AG08396 (cell line): ENCODE results near the gene HS3ST5.
"Not testable (repeated sequence)": the region's sequence is repeated elsewhere in the genome, so short reads cannot be mapped to it uniquely, and the experiment has no call there.

ENCODE experiments used
- DNase-seq: peaks from one replicate; pipeline ENCODE4 v3.0.0; 2012; ENCODE audit warnings: low spot score, mixed read lengths

Gene HS3ST5

DNA sequence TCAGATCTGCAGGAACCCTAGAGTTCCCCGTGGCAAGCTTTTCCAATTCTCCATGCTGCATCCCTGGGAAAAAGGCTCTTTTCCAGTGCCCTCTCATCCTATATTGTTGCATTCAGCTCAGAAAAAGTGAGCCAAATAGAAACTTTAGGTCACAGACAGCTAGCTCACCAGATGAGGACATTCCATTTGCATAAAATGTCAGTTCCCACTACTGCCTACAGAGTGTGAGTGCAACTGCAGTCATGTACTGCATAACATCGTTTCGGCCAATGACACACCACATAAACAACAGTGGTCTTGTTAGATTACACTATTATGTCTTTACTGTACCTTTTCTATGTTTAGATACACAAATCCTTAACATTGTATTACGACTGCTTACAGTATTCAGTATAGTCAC lies 8.6 kb downstream of the HS3ST5 start:
- no peak for DNase-seq

DNA sequence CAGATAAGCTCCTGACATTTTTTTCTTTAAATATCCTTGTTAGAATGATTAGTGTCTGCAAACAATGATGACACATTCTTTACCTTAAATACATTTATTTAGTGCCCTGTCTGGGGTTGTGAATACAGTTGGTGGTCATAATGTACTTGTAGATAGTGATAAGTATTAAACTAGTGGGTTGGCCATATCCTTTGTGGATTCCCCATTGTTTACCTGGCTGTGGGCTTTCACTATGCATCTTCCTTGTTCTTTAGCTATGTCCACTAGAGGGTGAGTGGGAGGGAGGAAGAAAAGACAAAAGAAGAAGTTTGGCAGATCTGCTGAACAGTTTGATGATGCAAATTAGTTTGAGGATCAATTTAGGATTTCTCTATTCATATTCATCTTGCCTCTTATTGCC lies 15.7 kb downstream of the HS3ST5 start:
- no peak for DNase-seq

DNA sequence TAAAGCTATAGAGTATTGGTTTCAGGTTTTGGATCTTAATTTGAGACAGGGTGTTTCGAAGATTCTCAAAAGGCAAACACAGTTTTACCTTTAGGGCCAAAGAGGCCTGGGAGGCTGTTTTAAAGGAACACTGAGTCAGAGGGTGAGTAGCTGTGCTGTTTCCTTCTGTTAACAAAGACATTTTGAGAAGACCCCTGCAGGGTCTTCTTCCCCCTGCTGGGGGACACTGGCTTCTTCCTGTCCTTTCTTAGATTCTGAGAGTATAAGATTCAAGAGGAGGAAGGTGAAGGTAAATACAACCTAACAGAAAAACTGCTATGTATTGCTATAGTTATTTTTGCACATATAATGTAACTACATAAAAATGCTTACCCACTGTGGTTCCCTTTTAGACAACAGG lies 19.0 kb downstream of the HS3ST5 start:
- no peak for DNase-seq

DNA sequence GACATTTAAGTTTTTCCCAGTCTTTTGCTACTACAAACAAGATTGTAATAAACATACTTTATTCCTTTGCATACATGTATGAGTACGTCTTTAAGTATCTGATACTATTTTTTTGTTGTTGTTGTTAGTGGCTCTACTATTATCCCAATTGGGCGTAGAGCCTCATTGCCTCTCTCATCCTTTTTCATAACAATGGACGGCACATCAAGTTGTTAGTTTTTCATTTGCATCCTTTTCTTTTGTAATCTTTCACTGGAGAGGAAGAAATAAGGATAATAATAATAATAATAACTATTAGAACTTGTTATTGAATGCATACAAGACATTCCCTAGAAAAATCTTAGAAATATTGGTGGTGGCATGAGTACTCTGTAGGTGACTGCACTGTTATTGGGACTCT lies 23.1 kb downstream of the HS3ST5 start:
- no peak for DNase-seq

DNA sequence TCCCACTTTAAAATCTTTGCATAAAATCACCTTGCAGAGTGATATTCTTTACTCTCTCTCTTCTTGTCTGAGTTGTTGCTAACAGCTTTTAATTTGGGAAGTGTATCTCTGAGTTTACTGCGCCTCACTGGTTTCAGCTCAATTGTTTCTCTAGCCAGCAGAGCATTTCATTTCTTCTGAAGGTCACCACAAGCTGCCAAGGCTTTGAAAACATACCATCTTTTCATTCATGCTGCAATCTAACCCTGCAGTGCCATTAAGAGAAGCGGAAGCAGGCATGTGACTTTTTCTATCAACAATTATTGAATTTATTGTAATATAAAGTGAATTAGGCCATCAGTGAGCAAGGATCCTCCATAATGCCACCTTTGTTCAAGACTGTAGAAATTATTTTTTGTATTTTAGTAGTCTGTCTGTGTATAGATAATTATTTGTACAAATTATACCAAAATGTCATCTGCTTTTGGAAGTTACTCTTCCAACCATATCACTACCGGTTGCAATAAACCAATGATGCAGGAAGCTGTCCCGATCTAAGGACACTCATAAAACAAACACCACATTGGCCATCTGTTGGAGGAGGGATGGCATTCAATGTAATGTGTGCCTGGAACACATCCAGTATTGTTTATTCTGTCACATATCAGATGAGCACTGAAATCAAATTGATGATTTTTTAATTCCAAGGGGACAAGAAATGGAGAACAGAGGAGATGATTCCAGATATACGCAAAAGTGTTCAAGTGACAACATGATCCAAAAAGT lies 26.8 kb downstream of the HS3ST5 start:
- DNase-seq = no peak

DNA sequence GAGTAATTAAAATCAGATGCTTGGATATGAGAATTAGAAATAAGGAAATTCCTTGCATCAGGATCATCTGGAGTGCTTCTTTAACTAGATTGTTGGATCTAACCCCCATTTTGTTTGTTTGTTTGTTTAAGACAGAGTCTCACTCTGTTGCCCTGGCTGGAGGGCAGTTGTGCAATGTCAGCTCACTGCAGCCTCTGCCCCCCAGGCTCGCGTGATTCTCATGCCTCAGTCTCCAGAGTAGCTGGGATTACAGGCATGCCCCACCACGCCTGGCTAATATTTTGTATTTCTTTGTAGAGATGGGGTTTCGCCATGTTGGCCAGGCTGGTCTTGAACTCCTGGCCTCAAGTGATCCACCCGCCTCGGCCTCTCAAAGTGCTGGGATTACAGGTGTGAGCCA lies 29.0 kb downstream of the HS3ST5 start:
- DNase-seq = not testable (repeated sequence)

DNA sequence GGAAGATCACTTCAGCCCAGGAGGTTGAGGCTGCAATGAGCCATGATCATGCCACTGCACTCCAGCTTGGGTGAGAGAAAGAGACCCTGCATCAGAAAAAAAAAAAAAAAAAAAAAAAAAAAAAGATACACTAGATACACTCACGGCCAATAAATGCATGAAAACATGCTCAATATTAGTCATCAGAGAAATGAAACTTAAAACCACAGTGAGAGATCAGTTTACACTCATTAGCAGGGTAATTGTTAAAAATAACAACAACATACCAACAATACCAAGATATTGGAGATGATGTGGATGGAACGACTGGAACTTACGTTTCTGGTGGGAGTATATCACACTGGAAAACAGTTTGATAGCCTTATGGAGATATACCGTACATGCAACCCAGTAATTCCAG lies 29.9 kb downstream of the HS3ST5 start:
- DNase-seq = no peak

DNA sequence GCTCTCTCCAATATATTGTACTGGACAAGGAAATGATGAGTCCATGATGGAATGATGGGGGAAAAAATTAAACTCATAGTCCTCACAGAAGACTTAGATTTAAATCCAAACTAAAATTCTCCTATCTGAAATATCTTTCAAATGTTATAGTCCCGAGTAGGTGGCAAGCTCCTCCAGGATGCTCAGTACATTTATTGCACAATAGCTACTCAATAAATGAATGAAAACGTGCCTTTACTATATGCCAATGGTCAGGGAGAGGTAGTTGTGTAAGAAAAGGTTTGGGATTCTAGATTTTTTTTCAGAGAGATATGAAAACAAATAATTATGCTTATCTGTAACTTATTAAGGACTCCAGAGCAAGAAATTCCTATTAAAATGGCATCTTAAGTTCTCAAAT lies 32.8 kb downstream of the HS3ST5 start:
- DNase-seq = no peak

DNA sequence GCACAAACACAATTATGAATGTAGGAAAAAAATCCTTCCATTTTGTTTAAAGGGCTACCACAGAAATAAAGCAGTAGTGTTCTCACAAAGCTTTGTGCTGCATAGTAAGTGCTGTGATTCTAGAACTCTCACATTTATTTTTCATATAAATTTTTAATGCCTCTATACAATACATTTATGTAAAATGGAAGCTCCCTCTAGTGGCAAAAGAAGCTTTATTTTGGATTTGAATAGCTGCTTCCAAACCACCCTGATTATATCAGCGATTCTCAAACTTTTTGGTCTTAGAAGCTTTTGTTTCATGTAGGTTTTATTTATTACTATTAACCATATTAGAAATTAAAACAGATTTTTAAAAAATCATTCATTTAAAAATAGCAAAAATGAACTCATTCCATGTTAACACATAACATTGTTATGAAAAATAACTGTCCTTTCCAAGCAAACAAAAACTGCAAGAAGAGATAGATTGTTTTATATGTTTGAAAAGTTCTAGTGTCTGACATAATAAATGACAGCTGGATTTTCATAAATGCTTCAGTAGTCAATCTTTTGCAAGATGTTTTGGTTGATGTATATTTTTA lies 38.4 kb downstream of the HS3ST5 start:
- DNase-seq = no peak

DNA sequence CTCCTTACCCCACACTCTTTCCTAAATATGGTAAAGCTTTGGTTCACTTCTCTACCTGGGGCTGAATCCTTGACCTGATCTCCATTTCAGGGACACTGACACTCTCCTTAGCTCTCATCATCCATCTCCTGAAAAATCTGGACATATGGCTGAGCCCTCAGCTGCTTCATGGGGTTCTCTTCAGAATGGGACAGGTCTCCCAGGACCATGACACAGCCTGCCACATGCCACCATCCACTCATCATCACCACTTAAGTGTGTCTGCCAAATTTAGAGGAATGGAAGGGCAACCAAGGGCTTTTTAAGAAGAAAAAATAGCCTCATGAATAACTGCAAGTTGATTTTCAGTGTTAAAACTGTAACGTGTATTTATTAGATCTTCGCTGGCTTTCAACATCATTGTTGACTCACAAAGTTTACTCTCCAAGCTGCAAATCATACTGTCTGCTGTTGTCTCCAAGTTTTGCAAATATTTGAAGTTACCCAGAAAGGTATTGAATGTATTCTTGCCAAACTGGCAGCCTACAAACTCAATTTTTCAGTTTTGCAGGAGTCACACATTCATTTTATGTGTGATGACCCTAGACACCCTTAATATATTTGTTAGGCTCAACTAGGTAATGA lies 41.1 kb downstream of the HS3ST5 start:
- no peak for DNase-seq

DNA sequence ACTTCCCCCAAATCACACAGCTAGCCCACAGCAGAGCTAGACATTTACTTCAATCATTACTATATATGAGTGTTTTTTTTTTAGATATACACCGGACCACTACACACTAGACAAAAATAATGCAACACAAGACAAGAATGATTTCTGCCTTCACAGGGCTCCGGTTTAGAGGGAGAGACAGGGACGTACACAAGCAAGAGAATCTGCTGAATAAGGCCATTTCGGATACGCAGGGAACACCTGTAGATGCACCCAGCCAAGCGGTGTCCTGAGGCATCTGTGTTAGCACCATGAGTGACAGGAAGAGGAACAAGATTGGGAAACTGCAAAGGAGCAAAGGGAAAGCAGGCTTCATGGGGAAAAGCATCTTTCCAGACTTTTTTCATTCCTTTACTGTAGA lies 45.7 kb downstream of the HS3ST5 start:
- no peak for DNase-seq

DNA sequence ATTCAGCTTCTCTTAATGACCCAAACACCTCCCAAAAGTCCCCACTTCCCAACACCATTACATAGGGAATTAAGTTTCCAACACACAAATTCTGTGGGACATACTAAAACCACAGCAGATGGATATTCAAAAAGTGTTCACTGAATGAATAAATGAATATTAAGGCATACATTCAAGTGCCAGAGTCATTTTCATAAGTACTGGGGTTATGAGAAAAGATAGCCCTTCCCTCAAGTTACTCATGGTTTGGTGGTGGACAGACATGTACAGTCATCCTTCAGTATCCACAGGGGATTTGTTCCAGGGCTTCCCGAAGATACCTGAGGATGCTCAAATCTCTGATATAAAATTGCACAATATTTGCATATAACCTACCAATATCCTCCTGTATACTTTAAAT lies 50.4 kb downstream of the HS3ST5 start:
- DNase-seq = no peak

DNA sequence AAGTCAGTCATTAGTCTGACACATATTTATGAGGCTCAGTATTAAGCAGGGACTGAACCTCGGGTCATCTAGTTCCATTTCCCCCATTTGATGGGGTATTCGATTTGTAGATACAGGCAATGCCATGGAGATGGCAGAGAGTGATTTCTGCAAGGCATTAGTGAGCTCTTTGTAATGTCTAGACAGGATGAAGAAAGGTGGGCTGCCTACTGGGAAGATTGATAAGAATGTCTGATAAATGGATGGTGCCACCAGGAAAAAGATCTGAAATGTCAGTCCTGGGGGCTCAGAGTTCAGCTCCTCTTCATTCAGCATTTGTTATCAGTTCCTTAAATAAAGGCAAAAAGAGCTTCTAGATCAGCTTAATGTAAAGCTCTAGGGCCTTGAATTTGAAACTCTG lies 51.4 kb downstream of the HS3ST5 start:
- no peak for DNase-seq

DNA sequence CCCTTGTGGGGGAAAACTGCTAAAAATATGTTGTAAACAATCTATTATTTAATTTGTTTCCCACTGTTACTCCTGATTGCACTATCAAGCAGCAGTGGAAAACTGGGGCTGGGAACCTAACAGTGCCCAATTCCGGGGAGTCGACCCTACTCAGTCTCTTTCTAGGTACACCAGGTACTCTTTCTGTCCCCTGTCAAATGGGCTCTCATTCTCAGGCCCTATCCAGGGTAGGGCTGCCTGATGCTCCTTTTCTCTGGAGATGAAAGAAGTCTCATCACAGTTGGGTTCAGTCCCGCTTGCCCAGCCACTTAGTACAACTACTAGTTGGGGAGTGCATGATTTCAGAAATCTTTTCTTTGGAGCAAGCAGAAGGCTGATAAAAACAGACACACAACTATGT lies 52.0 kb downstream of the HS3ST5 start:
- no peak for DNase-seq

DNA sequence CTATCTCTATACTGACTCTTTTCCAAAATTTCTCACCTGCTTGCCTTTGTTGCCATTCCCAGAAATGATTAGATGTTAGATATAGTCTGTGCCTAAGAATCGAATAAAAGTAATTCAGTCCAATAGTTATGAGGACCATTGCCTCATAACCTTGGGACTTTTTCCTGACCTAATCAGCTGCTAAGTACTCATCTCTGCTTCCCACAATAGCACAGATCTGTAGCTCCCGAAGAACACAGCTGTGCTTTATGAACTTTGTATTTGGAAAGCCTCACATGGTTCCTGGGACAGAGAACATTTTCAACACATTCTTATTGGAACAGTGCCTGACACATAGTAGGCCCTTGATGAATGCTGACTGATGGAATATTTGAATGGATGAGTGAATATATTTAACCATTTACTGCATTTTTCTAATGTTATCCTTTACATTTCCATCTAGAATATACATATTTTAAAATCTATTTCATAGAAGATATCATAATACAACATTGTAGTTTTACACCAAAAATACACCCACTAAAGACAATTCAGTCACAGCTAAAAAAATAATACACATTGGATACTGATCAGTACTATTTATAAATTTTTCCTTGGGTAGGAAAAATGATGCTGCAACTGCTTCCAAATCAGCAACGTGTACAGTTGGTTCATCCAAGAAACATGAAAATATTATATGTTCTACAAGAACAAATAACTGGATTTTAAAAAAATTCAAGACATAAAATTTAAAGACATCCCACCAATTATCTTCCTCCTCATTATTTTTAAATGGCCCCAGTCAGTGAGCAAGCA lies 53.9 kb downstream of the HS3ST5 start:
- DNase-seq = no peak

DNA sequence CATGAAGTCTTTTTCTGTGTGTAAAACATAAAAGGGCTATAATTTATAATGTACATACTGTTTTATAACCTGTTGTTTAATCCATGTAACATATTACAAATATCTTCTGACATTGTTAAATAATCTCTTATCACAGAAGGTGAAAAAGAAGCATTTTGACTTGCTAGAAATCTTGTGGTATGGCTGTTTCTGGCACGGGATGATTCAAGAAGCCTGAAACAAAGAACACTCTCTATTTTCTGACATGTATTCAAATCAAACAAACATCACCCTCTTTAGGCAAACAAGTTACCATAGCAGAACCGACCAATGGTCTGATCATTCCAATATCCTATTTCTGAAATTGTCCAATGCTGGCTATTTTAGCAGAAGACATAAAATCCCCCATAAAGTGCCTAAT lies 55.4 kb downstream of the HS3ST5 start:
- no peak for DNase-seq

DNA sequence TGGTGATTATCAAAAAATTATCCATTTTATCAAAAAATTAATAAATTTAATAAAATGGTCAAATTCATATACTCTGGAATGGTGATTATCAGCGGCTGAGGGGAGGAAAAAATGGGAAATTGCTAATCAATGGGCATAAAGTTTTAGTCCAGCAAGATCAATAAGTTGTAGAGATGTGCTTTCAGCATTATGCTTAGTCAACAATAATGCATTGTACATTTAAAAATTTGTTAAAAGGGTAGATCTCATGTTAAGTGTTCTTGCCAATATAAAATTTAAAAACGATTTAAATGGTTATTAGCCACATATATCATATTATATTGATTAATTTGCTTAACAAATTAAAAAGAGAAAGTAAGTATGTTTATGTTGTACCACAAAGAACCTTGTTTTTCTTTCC lies 56.6 kb downstream of the HS3ST5 start:
- no peak for DNase-seq

DNA sequence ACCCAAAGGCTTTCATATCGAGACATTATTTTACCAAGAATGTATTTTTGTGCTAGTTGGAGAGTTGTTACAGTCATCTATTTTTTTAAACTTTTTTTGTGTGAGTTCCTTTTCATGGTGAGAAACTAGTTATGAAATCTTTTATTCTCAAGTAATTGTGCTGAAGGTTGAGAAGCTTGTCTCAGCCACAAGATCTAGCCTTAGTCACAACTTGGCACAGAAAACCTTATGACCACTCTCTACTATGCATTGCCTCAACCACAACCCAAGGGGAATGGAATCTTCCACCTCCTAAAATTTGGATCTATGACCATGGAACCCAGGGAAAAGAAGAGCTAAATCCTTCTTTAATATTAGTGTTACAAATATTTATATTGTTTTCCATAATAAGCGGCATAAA lies 58.5 kb downstream of the HS3ST5 start:
- DNase-seq = peak; percentile 5

DNA sequence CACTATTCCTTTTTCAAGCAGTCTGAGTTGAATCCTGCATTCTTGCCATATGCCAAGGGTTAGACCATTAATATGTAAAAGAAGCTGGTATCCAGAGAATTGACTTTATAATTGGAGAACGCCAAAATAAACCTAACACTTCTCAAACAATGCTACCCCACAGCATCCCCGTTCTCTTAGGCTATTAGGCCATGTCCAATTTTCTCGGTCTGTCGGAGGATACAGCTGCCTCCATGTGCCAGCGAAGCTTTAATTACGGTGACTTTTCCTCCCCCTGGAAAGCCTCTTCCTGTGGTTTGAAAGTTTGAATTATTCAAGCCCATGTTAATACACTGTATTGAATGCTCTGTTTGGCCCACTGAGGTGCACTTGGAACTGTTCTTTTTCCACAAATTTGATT lies 60.5 kb downstream of the HS3ST5 start:
- DNase-seq = no peak

DNA sequence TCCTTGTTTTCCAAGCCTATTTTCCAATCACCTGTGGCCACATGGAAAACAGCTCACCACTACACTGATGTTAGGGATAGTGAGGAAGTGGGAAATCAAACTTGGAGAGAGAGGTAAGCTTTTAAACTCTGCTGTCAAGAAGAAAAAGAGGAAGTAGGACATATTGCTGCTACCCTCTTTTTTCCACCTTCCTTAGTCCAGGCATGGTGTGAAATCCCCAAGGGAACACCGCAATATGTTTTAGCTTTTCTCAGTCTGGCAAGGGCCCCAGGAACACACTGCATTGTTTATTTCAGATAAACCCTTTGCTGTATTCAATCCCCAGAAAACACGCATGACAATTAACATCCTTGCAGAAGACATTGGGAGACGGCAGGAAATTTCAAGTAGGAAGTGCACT lies 61.3 kb downstream of the HS3ST5 start:
- DNase-seq = no peak

DNA sequence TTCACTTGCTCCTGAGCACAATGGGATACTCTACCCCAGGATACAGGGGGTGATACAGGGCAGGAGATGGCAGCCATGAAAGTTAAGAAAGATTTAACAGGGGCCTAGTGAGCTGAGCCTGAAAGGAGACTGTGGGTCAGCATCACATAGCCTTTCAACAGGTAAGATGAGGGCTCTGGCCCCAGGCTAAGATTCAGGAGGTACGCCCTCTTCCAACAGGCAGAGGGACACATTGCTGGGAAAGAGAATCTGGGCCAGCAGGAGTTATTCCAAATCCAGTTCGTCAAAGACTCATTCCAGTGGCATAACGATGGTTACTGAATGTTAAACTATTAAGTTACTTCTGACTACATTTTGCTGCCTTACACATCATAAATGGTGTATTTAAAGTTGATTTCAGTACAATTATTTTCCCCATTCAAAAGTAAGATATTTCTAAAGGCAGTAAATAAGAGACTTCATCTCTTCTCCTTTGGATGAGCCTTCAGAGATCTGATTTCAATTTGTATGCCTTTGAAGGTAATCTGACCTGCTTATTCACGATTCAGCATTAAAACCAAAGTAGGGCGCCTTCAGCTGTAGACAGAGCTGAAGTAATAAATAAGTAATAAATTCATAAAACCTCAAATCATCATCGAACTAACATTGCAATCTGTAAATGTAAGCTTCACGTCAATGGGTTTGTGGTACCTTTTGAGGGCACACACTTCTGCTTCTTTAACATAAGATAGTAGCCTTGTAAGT lies 62.4 kb downstream of the HS3ST5 start:
- no peak for DNase-seq

DNA sequence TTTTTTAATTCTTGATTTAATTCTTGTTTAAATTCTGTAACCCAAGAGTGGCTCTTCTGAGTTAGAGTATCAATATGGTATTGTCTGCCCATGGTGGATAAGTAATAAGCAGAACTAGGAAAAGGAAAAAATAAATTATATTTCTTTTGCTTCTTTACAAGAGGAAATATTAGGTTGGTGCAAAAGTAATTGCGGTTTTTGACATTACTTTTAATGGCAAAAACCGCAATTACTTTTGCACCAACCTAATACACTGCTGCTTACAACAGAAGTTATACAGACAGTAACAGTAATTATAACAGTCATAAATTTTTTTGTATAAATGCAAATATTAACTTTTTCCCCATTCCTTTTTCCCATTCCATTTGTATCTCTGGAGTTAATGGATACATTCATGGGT lies 65.6 kb downstream of the HS3ST5 start:
- no peak for DNase-seq
